Transverse colon (tissue), 4 donors: ENCODE data around the gene CSNK1D. TPM values are rescaled to one million over a fixed set of nuclear protein-coding genes. Genes with fewer than 3 reads are reported as not detected.

Experiments
- DNase-seq: peaks from one replicate; pipeline ENCODE4 v3.0.0-alpha.2; 2019
- H3K27ac ChIP-seq, 4 donors: fragments of 200-600 bp; sonication (generic); 2 replicates each; pipeline ENCODE4 v1.5.1; 2016 to 2018; ENCODE audit warnings: inconsistent platforms in 4 of 4
- H3K27me3 ChIP-seq: fragments of 200-600 bp; sonication (generic); 2 replicates; pipeline ENCODE4 v1.5.1; 2017; ENCODE audit warnings: inconsistent platforms
- H3K36me3 ChIP-seq, 4 donors: fragments of 200-600 bp; sonication (generic); 2 replicates each; pipeline ENCODE4 v1.5.1; 2017 to 2019; ENCODE audit warnings: inconsistent platforms in 4 of 4
- H3K4me1 ChIP-seq, 4 donors: fragments of 200-600 bp; sonication (generic); 2 replicates each; pipeline ENCODE4 v1.5.1; 2017 to 2020; ENCODE audit warnings: inconsistent platforms in 4 of 4
- H3K4me3 ChIP-seq, 4 donors: fragments of 200-600 bp; sonication (generic); 1 replicate in 1 of 4; 2 replicates in 3 of 4; pipeline versions ENCODE4 v1.5.1 to v1.6.1; 2017 to 2019; ENCODE audit warnings: inconsistent platforms in 4 of 4
- H3K9me3 ChIP-seq, 2 donors: fragments of 200-600 bp; sonication (generic); 2 replicates each; pipeline ENCODE4 v1.5.1; 2017 to 2019; ENCODE audit warnings: inconsistent platforms in 2 of 2
- EP300 ChIP-seq: sonication (generic); formaldehyde crosslinking; IDR thresholded peaks from one replicate; pipeline ENCODE4 v1.6.1; 2017; ENCODE audit warnings: antibody characterized with exemption, low read depth
- POLR2A ChIP-seq: fragments of 450-650 bp; IDR thresholded peaks from one replicate; pipeline ENCODE4 v1.6.1; 2016; ENCODE audit warnings: antibody characterized with exemption, mild to moderate bottlenecking, moderate library complexity
- POLR2AphosphoS5 ChIP-seq, 3 donors: sonication (generic); formaldehyde crosslinking; IDR thresholded peaks; one replicate each; pipeline ENCODE4 v1.6.1; 2016; ENCODE audit warnings: antibody characterized with exemption in 3 of 3
- WGBS, 2 donors: methylation state at CpG; one replicate each; pipeline ENCODE4 v1.1.5; 2018; ENCODE audit warnings: low coverage in 1 of 2; 5-methylcytosine and 5-hydroxymethylcytosine counted together
- in situ Hi-C, 4 donors: fragments of 200-750 bp; cut with MboI; loops; one replicate each; pipeline versions ENCODE4 v1.15.0 to v1.15.1; 2017; ENCODE audit warnings: low sequenced_read_pairs in 3 of 4, low pct_ligation_motif_present in 1 of 4, low pct_unique_long_range_greater_than_20kb in 1 of 4
- intact Hi-C: fragments of 100-400 bp; cut with DNase I; formaldehyde crosslinking; loops from one replicate; pipeline ENCODE4 v1.15.1; 2023; ENCODE audit warnings: low total_unique reads
- total RNA-seq, 4 donors: library from RNA; depleted of rRNA; stranded (reverse); fragments of >200 nt; gene quantifications; one replicate each; pipeline ENCODE4 v1.1.0, GENCODE V29; 2016
- TF ChIP-seq, protein P1 (sequence below), 5 experiments: fragments of 200-600 bp in 3 of 5; fragments of 450-650 bp in 2 of 5; sonication (generic) in 3 of 5; IDR thresholded peaks; 1 replicate in 2 of 5; 2 replicates in 3 of 5; pipeline ENCODE4 v1.5.1; 2016 to 2017; ENCODE audit warnings: antibody characterized with exemption in 5 of 5, inconsistent platforms in 3 of 5, mild to moderate bottlenecking in 2 of 5, moderate library complexity in 1 of 5

Gene CSNK1D
- total RNA-seq, 4 donors from 2014 or later, result 86.0 to 230 (median 148) TPM

DNA sequence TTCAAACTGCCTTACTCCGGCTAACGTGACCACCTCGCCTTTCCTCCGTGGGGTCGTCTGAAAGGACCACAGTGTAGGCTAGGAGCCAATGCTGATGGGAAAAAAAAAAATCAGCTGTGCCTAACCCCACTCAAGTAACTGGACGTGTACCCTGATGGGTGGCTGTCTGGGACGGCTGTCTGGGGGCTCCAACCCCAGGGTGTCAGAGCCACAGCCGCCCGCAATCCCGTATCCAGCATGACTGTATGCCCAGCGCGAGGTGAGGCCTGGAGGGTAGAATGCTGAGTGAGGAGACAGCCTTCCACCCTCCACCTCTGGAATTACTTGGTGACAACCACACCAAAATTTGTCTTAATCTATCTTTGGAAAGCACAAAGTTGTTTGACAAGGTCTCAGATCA, 2.8 kb downstream of the CSNK1D start:
- H3K4me1 ChIP-seq, result peaks cover 56 to 82% (median 73%) of the 10 kb centered on the region in 4 donors
- intact Hi-C loops (no loop called here), in situ Hi-C loops (no loop called here)
- no peaks in the 10 kb centered on the region for H3K27me3 ChIP-seq
- peak overlapping the region; percentile 96 to 100 (median 98) for H3K27ac ChIP-seq
- H3K4me3 ChIP-seq, result no peak overlapping the region
- TF ChIP-seq, protein P1, sequence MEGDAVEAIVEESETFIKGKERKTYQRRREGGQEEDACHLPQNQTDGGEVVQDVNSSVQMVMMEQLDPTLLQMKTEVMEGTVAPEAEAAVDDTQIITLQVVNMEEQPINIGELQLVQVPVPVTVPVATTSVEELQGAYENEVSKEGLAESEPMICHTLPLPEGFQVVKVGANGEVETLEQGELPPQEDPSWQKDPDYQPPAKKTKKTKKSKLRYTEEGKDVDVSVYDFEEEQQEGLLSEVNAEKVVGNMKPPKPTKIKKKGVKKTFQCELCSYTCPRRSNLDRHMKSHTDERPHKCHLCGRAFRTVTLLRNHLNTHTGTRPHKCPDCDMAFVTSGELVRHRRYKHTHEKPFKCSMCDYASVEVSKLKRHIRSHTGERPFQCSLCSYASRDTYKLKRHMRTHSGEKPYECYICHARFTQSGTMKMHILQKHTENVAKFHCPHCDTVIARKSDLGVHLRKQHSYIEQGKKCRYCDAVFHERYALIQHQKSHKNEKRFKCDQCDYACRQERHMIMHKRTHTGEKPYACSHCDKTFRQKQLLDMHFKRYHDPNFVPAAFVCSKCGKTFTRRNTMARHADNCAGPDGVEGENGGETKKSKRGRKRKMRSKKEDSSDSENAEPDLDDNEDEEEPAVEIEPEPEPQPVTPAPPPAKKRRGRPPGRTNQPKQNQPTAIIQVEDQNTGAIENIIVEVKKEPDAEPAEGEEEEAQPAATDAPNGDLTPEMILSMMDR (IDR thresholded peaks at IDR 0.05), result no peak
- no peak for TF ChIP-seq POLR2AphosphoS5 (IDR thresholded peaks at IDR 0.05)
- no peak for TF ChIP-seq POLR2A
- no peak for TF ChIP-seq EP300
- no peak for DNase-seq
- 81 to 90% methylated on average over 6 to 12 of the region's 12 CpGs for WGBS, 2 donors
- H3K9me3 ChIP-seq, result no peaks in the 10 kb centered on the region
- H3K36me3 ChIP-seq, result peaks cover 0 to 8% (median 0%) of the 10 kb centered on the region in 4 donors

DNA sequence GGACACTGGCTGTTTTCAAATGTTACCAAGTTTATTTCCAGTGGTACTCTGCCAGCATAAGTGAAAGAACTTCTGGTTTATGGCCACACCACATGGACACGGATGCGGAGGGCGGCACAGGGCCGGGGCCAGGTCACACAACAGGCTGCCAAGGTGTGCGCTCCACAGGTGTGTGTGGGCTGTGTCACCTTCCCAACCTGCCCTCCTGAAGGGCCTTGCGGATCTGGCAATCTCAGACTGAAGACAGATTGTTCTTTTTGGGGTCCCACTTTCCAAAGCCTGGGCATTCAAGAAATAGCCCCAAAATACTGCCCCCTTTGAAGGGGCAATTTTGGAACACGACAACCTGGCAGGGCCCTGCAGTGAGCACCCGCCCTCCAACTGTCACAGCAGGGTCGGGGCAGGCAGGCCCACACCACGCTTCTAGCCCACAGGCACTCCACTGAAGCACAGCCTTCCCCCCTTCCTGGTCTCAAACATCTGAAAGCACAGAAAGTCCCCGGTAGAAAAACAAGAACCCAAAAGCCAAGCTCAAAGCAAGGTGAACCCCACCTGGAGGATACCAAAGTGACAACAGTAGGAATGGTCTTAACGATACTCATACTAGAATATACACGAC, 3.5 kb downstream of the CSNK1D start:
- no peaks in the 10 kb centered on the region for H3K9me3 ChIP-seq
- peaks cover 0 to 15% (median 3%) of the 10 kb centered on the region in 4 donors for H3K36me3 ChIP-seq
- intact Hi-C loops, result no loop called here
- H3K27me3 ChIP-seq, result no peaks in the 10 kb centered on the region
- peaks cover 56 to 82% (median 73%) of the 10 kb centered on the region in 4 donors for H3K4me1 ChIP-seq
- H3K27ac ChIP-seq, result peak overlapping the region; percentile 96 to 100 (median 98)
- in situ Hi-C loops, result no loop called here
- no peak overlapping the region for H3K4me3 ChIP-seq
- WGBS, 2 donors, result 75 to 80% methylated on average over 1 to 13 of the region's 13 CpGs
- no peak for TF ChIP-seq POLR2AphosphoS5 (IDR thresholded peaks at IDR 0.05)
- TF ChIP-seq EP300, result no peak
- TF ChIP-seq, protein P1 (IDR thresholded peaks at IDR 0.05), result no peak
- no peak for TF ChIP-seq POLR2A
- no peak for DNase-seq

DNA sequence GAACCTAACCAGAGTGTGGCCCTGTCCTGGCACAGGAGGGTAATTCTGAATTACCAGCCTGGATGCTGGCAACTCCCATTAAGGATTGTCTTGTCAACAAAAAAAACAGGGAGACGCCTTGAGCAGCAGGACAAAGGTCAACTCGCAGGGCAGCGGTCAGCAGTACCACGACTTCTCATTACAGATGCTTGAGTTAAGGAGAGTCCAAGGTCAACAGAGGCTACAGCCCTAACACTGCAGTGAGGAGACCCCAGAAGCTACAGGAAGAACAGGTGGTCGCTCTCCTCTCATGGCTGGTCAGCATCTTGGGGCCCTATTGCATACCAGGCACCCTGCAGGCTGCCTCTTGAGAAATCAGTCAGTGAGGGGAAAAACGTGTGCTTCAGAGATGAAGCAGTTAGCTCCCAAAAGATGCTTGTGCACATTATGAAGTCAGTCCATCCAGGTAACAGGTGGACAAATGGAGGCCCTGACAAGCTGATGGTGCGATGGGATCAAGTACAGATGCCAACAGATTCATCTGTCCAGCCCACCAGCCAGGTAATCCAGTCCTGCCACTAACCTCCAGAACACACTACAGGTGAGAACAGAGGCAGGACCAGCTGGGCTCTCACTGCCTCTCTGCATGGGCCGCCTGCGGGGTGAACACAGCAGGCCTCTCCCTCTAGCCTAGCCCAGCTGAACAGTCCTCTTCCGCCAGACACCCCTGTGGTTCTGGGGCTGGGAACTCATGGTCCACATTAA, 4.2 kb downstream of the CSNK1D start:
- intact Hi-C loops, result no loop called here
- in situ Hi-C loops, result no loop called here
- Histone ChIP-seq H3K9me3 (no peaks in the 10 kb centered on the region), H3K4me1 (peaks cover 51 to 75% (median 70%) of the 10 kb centered on the region in 4 donors), H3K27ac (peak overlapping the region; percentile 96 to 100 (median 98)), H3K36me3 (peaks cover 0 to 21% (median 6%) of the 10 kb centered on the region in 4 donors), H3K27me3 (no peaks in the 10 kb centered on the region), H3K4me3 (no peak overlapping the region)
- peak; percentile 64 for DNase-seq
- TF ChIP-seq, protein P1 (IDR thresholded peaks at IDR 0.05), result no peak
- TF ChIP-seq EP300 (no peak), POLR2A (no peak), POLR2AphosphoS5 (IDR thresholded peaks at IDR 0.05) (peak in 1 of 3 donors; percentile 30)
- 55 to 60% methylated on average over 2 to 10 of the region's 10 CpGs for WGBS, 2 donors

DNA sequence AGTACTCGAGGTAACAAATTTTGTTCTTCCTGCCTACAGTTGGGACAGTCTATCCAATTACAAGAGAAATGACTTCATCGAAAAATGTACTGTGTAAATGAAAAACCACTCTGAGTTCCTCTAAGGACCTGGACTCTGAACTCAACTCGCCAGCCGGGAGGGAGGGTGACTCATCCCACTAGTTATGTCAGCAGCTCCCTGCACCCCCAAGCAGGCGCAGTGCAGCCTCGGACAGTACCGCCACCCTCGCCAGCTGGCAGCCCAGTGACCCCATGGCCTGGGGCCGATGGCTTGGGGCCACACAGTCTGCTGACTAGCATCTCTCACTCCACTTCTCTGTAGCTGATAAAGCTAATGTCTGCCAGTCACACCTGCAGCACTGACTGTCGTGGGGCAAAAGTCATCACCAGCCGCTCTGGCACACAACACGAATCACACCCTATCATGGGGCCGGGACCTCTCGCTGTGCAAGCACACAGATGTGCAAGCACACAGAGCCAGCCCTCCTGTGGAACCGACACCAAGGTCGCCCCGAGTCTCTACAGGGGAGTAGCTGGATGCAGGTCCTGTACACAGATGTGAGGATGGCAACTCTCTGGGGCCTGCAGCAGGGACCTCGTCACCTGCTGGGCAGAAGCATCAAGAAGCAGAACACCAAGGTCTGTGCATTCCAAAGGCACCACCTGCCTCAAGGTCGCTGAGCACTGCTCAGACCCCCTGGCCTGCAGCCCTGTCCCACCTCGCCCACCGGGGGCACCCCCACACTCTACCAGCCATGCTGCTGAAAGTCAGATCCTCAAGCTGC, 5.7 kb downstream of the CSNK1D start:
- TF ChIP-seq POLR2A, result peak; percentile 36
- TF ChIP-seq EP300, result peak; percentile 68
- TF ChIP-seq, protein P1 (IDR thresholded peaks at IDR 0.05), result no peak
- TF ChIP-seq POLR2AphosphoS5 (IDR thresholded peaks at IDR 0.05), result peak; percentile 83 to 87 (median 86)
- Histone ChIP-seq H3K4me1 (peaks cover 47 to 68% (median 64%) of the 10 kb centered on the region in 4 donors), H3K36me3 (peaks cover 0 to 35% (median 10%) of the 10 kb centered on the region in 4 donors), H3K9me3 (no peaks in the 10 kb centered on the region), H3K27ac (peak overlapping the region; percentile 96 to 100 (median 98)), H3K4me3 (peak overlapping the region in 2 of 4 donors; percentile 7 to 26), H3K27me3 (no peaks in the 10 kb centered on the region)
- intact Hi-C loops, result no loop called here
- DNase-seq, result peak; percentile 92
- in situ Hi-C loops, result no loop called here
- WGBS, 2 donors, result 20 to 27% methylated on average over 1 to 16 of the region's 21 CpGs
